OCI-LY1 (cell line): ENCODE measurements around the gene TMEM229A.

ENCODE experiments used
- CTCF ChIP-seq: fragments of 200-600 bp; sonication (generic), shearing (Covaris generic); IDR thresholded peaks from 2 replicates; pipeline ENCODE4 v1.5.1; 2017; ENCODE audit warnings: mild to moderate bottlenecking, antibody characterized with exemption, low read length, moderate library complexity, mixed read lengths
- EZH2 ChIP-seq: fragments of 200-600 bp; sonication (generic), shearing (Covaris generic); IDR thresholded peaks from 2 replicates; pipeline ENCODE4 v1.8.0; 2017; ENCODE audit warnings: borderline replicate concordance, mixed run types, mild to moderate bottlenecking, antibody characterized with exemption, low read length, moderate library complexity, mixed read lengths

DNA sequence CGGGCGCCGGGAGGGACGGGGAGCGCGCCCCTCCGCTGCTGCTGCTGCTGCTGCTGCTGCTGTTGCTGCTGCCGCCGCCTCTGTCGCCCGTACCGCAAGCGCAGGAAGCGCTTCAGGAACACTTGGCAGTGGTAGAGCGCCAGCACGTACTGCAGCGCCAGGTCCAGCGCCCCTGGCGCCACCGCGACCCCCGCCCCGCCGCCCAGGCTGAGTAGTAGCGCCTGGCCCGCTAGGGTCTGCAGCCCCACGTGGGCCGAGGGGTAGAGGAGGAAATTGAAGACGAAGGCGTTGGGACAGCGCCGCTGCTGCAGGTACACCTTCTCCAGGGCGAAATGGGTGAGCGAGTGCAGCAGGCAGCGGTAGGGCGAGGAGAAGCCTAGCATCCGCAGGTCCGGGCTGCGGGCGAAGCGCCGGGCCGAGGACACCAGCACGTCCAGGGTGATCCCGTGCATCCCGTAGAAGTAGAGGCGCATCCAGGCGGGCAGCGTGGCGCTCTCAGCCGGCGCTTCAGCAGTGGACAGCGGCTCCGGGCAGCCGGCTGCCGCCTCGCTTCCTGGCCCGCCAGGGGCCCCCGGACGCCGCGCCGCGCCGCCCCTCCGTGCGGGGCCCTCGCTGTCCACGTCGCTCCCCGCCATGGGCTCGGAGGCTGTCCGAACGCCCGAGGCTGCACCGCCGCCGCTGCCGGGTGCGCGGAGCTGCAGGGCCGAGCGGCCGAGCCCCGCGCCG, at the start of gene TMEM229A:
- TF ChIP-seq CTCF: no peak
- TF ChIP-seq EZH2: no peak
